Measurements from ENCODE around the gene HOMER2. TPM values are rescaled to one million over a fixed set of nuclear protein-coding genes. Genes with fewer than 3 reads are reported as not detected.
A peak's percentile ranks its signal among the peaks of the same experiment; 100 is the strongest.

Gene HOMER2
- total and polyA plus RNA-seq, 2 donors (not counting 3 experiments of a cell fraction or from before 2014, with no cell fraction given): 0.60 to 0.68 TPM

DNA sequence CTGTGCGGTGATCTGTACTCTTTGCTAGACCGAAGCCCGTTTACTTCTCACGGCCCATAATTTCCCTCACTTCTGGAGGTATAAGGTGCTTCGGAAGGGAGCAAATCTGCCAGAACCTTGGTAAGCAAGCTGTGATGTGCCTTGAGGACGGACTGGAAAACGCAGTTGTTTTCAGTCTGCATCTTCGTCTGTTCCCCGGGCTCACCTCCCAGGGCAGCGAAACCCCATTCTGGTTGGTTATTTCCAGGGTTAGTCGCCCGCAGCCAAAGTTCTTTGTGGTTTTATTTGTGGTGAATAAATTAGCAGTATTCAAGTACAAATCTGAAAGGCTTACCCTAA is 33.9 kb upstream of the HOMER2 start:
- CTCF ChIA-PET: interaction anchor here (0.6 to 1.6 kb wide), 5 partner anchors 15 to 456 kb away, joined by 3 to 8 read pairs (median 3); no protein-coding TSS in a partner anchor

DNA sequence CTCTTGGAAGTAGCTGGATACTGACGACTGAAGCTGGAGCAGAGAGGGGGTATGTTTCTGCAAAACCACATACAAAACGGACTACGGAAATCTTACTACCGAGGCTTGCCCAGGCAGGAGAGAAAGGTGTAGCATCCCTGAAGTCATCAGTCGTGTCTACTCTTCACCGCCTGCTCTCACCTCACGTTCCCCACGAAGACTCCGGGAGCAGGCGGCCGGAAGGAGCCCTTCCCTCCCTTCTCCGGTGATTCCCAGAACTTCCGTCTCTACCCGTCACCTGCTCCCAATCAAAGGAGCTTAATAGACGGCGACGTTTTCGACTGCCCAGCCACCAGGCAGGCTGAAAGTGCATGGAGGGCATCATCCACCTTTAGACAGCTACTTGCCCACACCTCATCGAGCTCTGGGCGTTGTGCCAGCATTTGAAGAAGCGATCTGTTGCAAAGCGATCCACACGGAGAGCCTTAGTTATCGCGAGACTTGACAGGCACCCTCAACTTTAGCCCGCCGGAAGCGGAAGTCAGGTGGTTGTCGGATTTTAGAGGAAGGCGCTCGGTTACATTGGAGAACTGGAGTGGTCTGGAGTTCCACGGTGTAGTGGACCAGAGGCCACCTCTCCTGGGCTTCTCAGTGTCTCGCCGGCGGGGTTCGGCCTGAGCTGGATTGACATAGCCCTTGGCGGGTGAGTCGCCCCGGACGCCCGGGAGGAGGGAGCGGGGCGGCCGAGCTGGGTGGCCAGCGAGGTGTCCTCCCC is 33.3 kb upstream of the HOMER2 start, which contains the start of gene RAMAC:
Gene RAMAC (plus strand): TSS at position 523 of the 754 bp plus-strand sequence. CDS start 2,809 bp downstream, outside the sequence.
- intact Hi-C loops (cut with micrococcal nuclease): loop anchor here (1.0 to 5.0 kb wide), 4 partner anchors 137 to 444 kb away; partner anchors contain the start of gene RPS17

More for the DNA sequence above, 33.9 kb upstream of the HOMER2 start:
- no peaks in the 10 kb centered on the region for H3K9me3 ChIP-seq (replicated peaks; ENCODE audit: control insufficient read depth, insufficient read depth, low read length)
- intact Hi-C loops (cut with micrococcal nuclease) (loop anchor here (1.0 to 5.0 kb wide), 4 partner anchors 137 to 444 kb away; partner anchors contain the start of gene RPS17), dilution Hi-C loops (cut with MboI; ENCODE audit: extremely low pct_ligation_motif_present, low sequenced_read_pairs) (no loop called here)
- H3K36me3 ChIP-seq (ENCODE audit: control insufficient read depth in 2 of 2, extremely low read depth in 1 of 2, insufficient read depth in 2 of 2, low read length in 2 of 2): no peaks in the 10 kb centered on the region
- H4K20me1 ChIP-seq (replicated peaks; ENCODE audit: control insufficient read depth, extremely low read depth, insufficient read depth, low read length): no peaks in the 10 kb centered on the region
- POLR2A ChIA-PET: interaction anchor here (1.0 kb wide), 1 partner anchor 25 kb away, joined by 3 read pairs; the partner anchor contains the start of gene C15orf40
- BruUV-seq (replicated peaks): TSS peak; percentile 76
- DNase-seq (ENCODE audit: low read depth, low spot score) (no peak), FAIRE-seq (no peak)
- no peaks in the 10 kb centered on the region for H3K27me3 ChIP-seq (ENCODE audit: control insufficient read depth in 2 of 2, insufficient read depth in 2 of 2, low read length in 2 of 2)
- peak overlapping the region; percentile 28 for H3K27ac ChIP-seq (ENCODE audit: insufficient read depth, low read depth, low read length)
- H3K9ac ChIP-seq (replicated peaks; ENCODE audit: extremely low read depth, insufficient read depth, low read length): peak overlapping the region; percentile 78
- H3K79me2 ChIP-seq (ENCODE audit: control insufficient read depth, insufficient read depth, low read length): peaks cover 8% of the 10 kb centered on the region
- TF ChIP-seq, protein P1, sequence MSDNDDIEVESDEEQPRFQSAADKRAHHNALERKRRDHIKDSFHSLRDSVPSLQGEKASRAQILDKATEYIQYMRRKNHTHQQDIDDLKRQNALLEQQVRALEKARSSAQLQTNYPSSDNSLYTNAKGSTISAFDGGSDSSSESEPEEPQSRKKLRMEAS (IDR thresholded peaks at IDR 0.05; ENCODE audit: insufficient read depth, insufficient read length): no peak
- no peak for TF ChIP-seq POLR2A (IDR thresholded peaks at IDR 0.05; ENCODE audit: low read depth, low read length)
- H3K4me1 ChIP-seq (ENCODE audit: control insufficient read depth, extremely low read depth, insufficient read depth, low read length): peaks cover 4% of the 10 kb centered on the region
- H2AFZ ChIP-seq (ENCODE audit: low read depth, low read length): peak overlapping the region; percentile 96
- H3K9me1 ChIP-seq (replicated peaks; ENCODE audit: control insufficient read depth, extremely low read depth, insufficient read depth, low read length): no peaks in the 10 kb centered on the region
- H3K4me2 ChIP-seq (ENCODE audit: insufficient read depth, low read length): peak overlapping the region; percentile 71
- H3K4me3 ChIP-seq (replicated peaks in 1 of 3; ENCODE audit: insufficient read depth in 1 of 3, low read depth in 1 of 3, low read length in 3 of 3): peak overlapping the region; percentile 65 to 88 (median 87)

More for the DNA sequence above, 33.3 kb upstream of the HOMER2 start, which contains the start of gene RAMAC:
- TF ChIP-seq GATA2 (IDR thresholded peaks at IDR 0.05; ENCODE audit: insufficient read depth, insufficient read length, low read depth, low read length) (no peak), POLR2AphosphoS5 (IDR thresholded peaks at IDR 0.05; ENCODE audit: insufficient read depth, low read depth, low read length) (peak; percentile 62), JUN (IDR thresholded peaks at IDR 0.05; ENCODE audit: borderline replicate concordance, insufficient read depth, insufficient read length, low read depth) (no peak), POLR2A (IDR thresholded peaks at IDR 0.05; ENCODE audit: low read depth, low read length) (peak; percentile 60), FOS (IDR thresholded peaks at IDR 0.05; ENCODE audit: borderline replicate concordance, insufficient read depth, low read length) (no peak)
- TF ChIP-seq, protein P1 (IDR thresholded peaks at IDR 0.05; ENCODE audit: insufficient read depth, insufficient read length): no peak
- TF ChIP-seq, protein P2, sequence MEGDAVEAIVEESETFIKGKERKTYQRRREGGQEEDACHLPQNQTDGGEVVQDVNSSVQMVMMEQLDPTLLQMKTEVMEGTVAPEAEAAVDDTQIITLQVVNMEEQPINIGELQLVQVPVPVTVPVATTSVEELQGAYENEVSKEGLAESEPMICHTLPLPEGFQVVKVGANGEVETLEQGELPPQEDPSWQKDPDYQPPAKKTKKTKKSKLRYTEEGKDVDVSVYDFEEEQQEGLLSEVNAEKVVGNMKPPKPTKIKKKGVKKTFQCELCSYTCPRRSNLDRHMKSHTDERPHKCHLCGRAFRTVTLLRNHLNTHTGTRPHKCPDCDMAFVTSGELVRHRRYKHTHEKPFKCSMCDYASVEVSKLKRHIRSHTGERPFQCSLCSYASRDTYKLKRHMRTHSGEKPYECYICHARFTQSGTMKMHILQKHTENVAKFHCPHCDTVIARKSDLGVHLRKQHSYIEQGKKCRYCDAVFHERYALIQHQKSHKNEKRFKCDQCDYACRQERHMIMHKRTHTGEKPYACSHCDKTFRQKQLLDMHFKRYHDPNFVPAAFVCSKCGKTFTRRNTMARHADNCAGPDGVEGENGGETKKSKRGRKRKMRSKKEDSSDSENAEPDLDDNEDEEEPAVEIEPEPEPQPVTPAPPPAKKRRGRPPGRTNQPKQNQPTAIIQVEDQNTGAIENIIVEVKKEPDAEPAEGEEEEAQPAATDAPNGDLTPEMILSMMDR (IDR thresholded peaks at IDR 0.05; ENCODE audit: extremely low read depth in 1 of 2, insufficient read depth in 1 of 2, low read depth in 1 of 2, low read length in 2 of 2): no peak
- no peaks in the 10 kb centered on the region for H3K9me1 ChIP-seq (replicated peaks; ENCODE audit: control insufficient read depth, extremely low read depth, insufficient read depth, low read length)
- FAIRE-seq: peak; percentile 94
- POLR2A ChIA-PET: interaction anchor here (0.6 to 1.0 kb wide), 2 partner anchors 17 to 26 kb away, joined by 3 to 7 read pairs; partner anchors contain the start of gene C15orf40
- peak within 1 kb of the TSS; percentile 71 for H3K4me2 ChIP-seq (ENCODE audit: insufficient read depth, low read length)
- no peaks in the 10 kb centered on the region for H3K27me3 ChIP-seq (ENCODE audit: control insufficient read depth in 2 of 2, insufficient read depth in 2 of 2, low read length in 2 of 2)
- H3K4me1 ChIP-seq (ENCODE audit: control insufficient read depth, extremely low read depth, insufficient read depth, low read length): peaks cover 4% of the 10 kb centered on the region
- peak within 1 kb of the TSS; percentile 65 to 88 (median 87) for H3K4me3 ChIP-seq (replicated peaks in 1 of 3; ENCODE audit: insufficient read depth in 1 of 3, low read depth in 1 of 3, low read length in 3 of 3)
- peak within 1 kb of the TSS; percentile 78 for H3K9ac ChIP-seq (replicated peaks; ENCODE audit: extremely low read depth, insufficient read depth, low read length)
- peaks cover 8% of the 10 kb centered on the region for H3K79me2 ChIP-seq (ENCODE audit: control insufficient read depth, insufficient read depth, low read length)
- H3K36me3 ChIP-seq (ENCODE audit: control insufficient read depth in 2 of 2, extremely low read depth in 1 of 2, insufficient read depth in 2 of 2, low read length in 2 of 2): no peaks in the 10 kb centered on the region
- peak; percentile 92 for DNase-seq (ENCODE audit: low read depth, low spot score)
- CTCF ChIA-PET: interaction anchor here (0.6 to 1.6 kb wide), 6 partner anchors 15 to 455 kb away, joined by 3 to 8 read pairs (median 3); partner anchors contain the start of gene C15orf40
- H3K9me3 ChIP-seq (replicated peaks; ENCODE audit: control insufficient read depth, insufficient read depth, low read length): no peaks in the 10 kb centered on the region
- dilution Hi-C loops (cut with MboI; ENCODE audit: extremely low pct_ligation_motif_present, low sequenced_read_pairs): no loop called here
- peak within 1 kb of the TSS; percentile 28 for H3K27ac ChIP-seq (ENCODE audit: insufficient read depth, low read depth, low read length)
- no TSS peak for BruUV-seq (replicated peaks)
- no peaks in the 10 kb centered on the region for H4K20me1 ChIP-seq (replicated peaks; ENCODE audit: control insufficient read depth, extremely low read depth, insufficient read depth, low read length)
- H2AFZ ChIP-seq (ENCODE audit: low read depth, low read length): peak within 1 kb of the TSS; percentile 96

Measured in endothelial cell of umbilical vein (primary cell).